ENCODE data around the gene RELT. TPM values are rescaled to one million over a fixed set of nuclear protein-coding genes. Genes with fewer than 3 reads are reported as not detected.

The RELT gene
- total and polyA plus RNA-seq, 2 experiments from 2014 or later: 2.0 to 6.3 TPM

- ATAC-seq (no peak), DNase-seq (ENCODE audit: low spot score) (no peak)
- Histone ChIP-seq H2AFZ (no peak overlapping the region), H4K20me1 (replicated peaks; ENCODE audit: insufficient read depth) (no peaks in the 10 kb centered on the region; the same call in none of the 2 replicates), H3K4me3 (no peak overlapping the region), H3K79me2 (replicated peaks; ENCODE audit: insufficient read depth) (peaks cover 5% of the 10 kb centered on the region), H3K4me2 (no peak overlapping the region), H3K9me2 (ENCODE audit: insufficient read depth) (no peaks in the 10 kb centered on the region), H3F3A (replicated peaks; ENCODE audit: low read depth) (no peaks in the 10 kb centered on the region), H3K4me1 (ENCODE audit: insufficient read depth) (no peaks in the 10 kb centered on the region), H3K36me3 (ENCODE audit: insufficient read depth) (no peaks in the 10 kb centered on the region), H3K27ac (ENCODE audit: low read depth) (no peak overlapping the region), H3K27me3 (ENCODE audit: insufficient read depth) (no peaks in the 10 kb centered on the region)
- Mint-ChIP-seq H3K27me3 (ENCODE audit: insufficient read depth, low read depth, poor library complexity) (peaks cover 5% of the 10 kb centered on the region), H3K4me3 (no peak overlapping the region), H3K27ac (no peak overlapping the region), H3K9me3 (no peaks in the 10 kb centered on the region), H3K4me1 (peaks cover 23% of the 10 kb centered on the region), H3K36me3 (ENCODE audit: low read depth) (no peaks in the 10 kb centered on the region; the same call in 2 of the 3 replicates)
- no peak for TF ChIP-seq JUNB (IDR thresholded peaks at IDR 0.05; ENCODE audit: unreplicated experiment)
- no peak for TF ChIP-seq ZNF114 (CRISPR knock-in tag; IDR thresholded peaks at IDR 0.05)
- no peak for TF ChIP-seq ZNF331 (CRISPR knock-in tag; IDR thresholded peaks at IDR 0.05; ENCODE audit: low read depth)
- no peak for TF ChIP-seq EZH2 (IDR thresholded peaks at IDR 0.05; ENCODE audit: low read depth, unreplicated experiment)
- no peak for TF ChIP-seq ZNF462 (CRISPR knock-in tag; IDR thresholded peaks at IDR 0.05)
- TF ChIP-seq NANOG (IDR thresholded peaks at IDR 0.05; ENCODE audit: borderline replicate concordance): no peak
- no peak for TF ChIP-seq ETS1 (IDR thresholded peaks at IDR 0.05)
- TF ChIP-seq CTCF (conservative IDR thresholded peaks at IDR 0.05; ENCODE audit: low read depth in 2 of 2): no peak
- no peak for TF ChIP-seq EZH2phosphoT487 (IDR thresholded peaks at IDR 0.05; ENCODE audit: unreplicated experiment)
- no peak for TF ChIP-seq STAT1 (IDR thresholded peaks at IDR 0.05; ENCODE audit: unreplicated experiment)
- TF ChIP-seq CREB1 (CRISPR knock-in tag; IDR thresholded peaks at IDR 0.05; ENCODE audit: low read depth): no peak
- TF ChIP-seq REST (IDR thresholded peaks at IDR 0.05; ENCODE audit: unreplicated experiment): no peak
- no peak for TF ChIP-seq POLR2AphosphoS5 (IDR thresholded peaks at IDR 0.05; ENCODE audit: low read depth)
These were observed 7.9 kb downstream of the RELT start for GRCh38 chr11:73384125-73384441.

Measured in GM23338 (cell line).